SK-MEL-5 (cell line): ENCODE results near the gene SPRR2F. TPM values are rescaled to one million over a fixed set of nuclear protein-coding genes. Genes with fewer than 3 reads are reported as not detected.
"Not testable (repeated sequence)": the region's sequence is repeated elsewhere in the genome, so short reads cannot be mapped to it uniquely, and the experiment has no call there.

Experiments
- DNase-seq: peaks from one replicate; pipeline ENCODE4 v3.0.0-alpha.2; 2016; ENCODE audit warnings: low read depth, low spot score
- in situ Hi-C: cut with HindIII; loops from 2 replicates; pipeline ENCODE4 v1.10.0; 2016; ENCODE audit warnings: low sequenced_read_pairs, high pct_unique_total_duplicates, low pct_unique_long_range_greater_than_20kb
- polyA plus RNA-seq, 2 experiments: library from polyadenylated mRNA; depleted of rRNA; stranded (reverse); fragments of >200 nt; gene quantifications; 2 replicates each; pipeline ENCODE4 v1.2.3, GENCODE V29; 2015
- total RNA-seq: library from RNA; depleted of rRNA; stranded (reverse); fragments of >200 nt; shearing (Covaris generic); gene quantifications from 2 replicates; pipeline ENCODE4 v1.2.3, GENCODE V29; 2014; rRNA removed

The SPRR2F gene
- 0.18 and 0.51 TPM in 2 replicates for total RNA-seq
- polyA plus RNA-seq (2015; cell fraction: cytosol; rRNA removed): 0.18 and 0.33 TPM in 2 replicates
- polyA plus RNA-seq (2015; cell fraction: nucleus; rRNA removed): not detected in 2 replicates

GRCh38 chr1:153113416-153113815 is at the start of gene SPRR2F:
Gene SPRR2F (minus strand): TSS chr1:153113516. CDS start chr1:153112733, 783 bp downstream.
- in situ Hi-C loops: no loop called here
- DNase-seq: no peak

GRCh38 chr1:153155541-153155940 is 42.2 kb upstream of the SPRR2F start:
- in situ Hi-C loops: no loop called here
- DNase-seq: no peak

- in situ Hi-C loops: no loop called here
- no peak for DNase-seq
These were observed 39.2 kb upstream of the SPRR2F start for GRCh38 chr1:153152481-153152880.

GRCh38 chr1:153150846-153151245 is 37.5 kb upstream of the SPRR2F start, which contains the start of gene SPRR2G:
Gene SPRR2G (minus strand): TSS chr1:153150890. CDS start chr1:153150110, 780 bp downstream.
- no peak for DNase-seq
- in situ Hi-C loops: no loop called here

GRCh38 chr1:153141377-153141776 is 28.1 kb upstream of the SPRR2F start:
- in situ Hi-C loops: no loop called here
- no peak for DNase-seq

GRCh38 chr1:153140484-153140883 is 27.2 kb upstream of the SPRR2F start:
- in situ Hi-C loops: no loop called here
- no peak for DNase-seq

- no peak for DNase-seq
- in situ Hi-C loops: no loop called here
These were observed 20.4 kb upstream of the SPRR2F start for GRCh38 chr1:153133743-153134142.

- no peak for DNase-seq
- in situ Hi-C loops: no loop called here
These were observed 20.0 kb upstream of the SPRR2F start for GRCh38 chr1:153133267-153133666.

GRCh38 chr1:153128688-153129087 is 15.4 kb upstream of the SPRR2F start:
- DNase-seq, in situ Hi-C loops: not testable (repeated sequence)

GRCh38 chr1:153127296-153127695 is 14.0 kb upstream of the SPRR2F start:
- in situ Hi-C loops: no loop called here
- no peak for DNase-seq

- no peak for DNase-seq
- in situ Hi-C loops: no loop called here
These were observed 12.2 kb upstream of the SPRR2F start for GRCh38 chr1:153125536-153125935.

- DNase-seq, in situ Hi-C loops: not testable (repeated sequence)
These were observed 10.5 kb upstream of the SPRR2F start for GRCh38 chr1:153123793-153124192.

GRCh38 chr1:153122831-153123421 is 9.6 kb upstream of the SPRR2F start:
- in situ Hi-C loops: no loop called here
- no peak for DNase-seq

- in situ Hi-C loops: no loop called here
- DNase-seq: no peak
These were observed 7.6 kb upstream of the SPRR2F start for GRCh38 chr1:153120945-153121344.

GRCh38 chr1:153119491-153119971 is 6.2 kb upstream of the SPRR2F start:
- in situ Hi-C loops: no loop called here
- peak; percentile 52 for DNase-seq

- in situ Hi-C loops, DNase-seq: not testable (repeated sequence)
These were observed 1.9 kb upstream of the SPRR2F start for GRCh38 chr1:153115264-153115663.

GRCh38 chr1:153112454-153112853 is 862 bp downstream of the SPRR2F start:
- DNase-seq, in situ Hi-C loops: not testable (repeated sequence)

- no peak for DNase-seq
- in situ Hi-C loops: no loop called here
These were observed 13.1 kb downstream of the SPRR2F start for GRCh38 chr1:153100245-153100644.

GRCh38 chr1:153099461-153100045 is 13.8 kb downstream of the SPRR2F start:
- DNase-seq: no peak
- in situ Hi-C loops: no loop called here
